Measurements from ENCODE around the gene YPEL5.

- no peak for TF ChIP-seq CTCF (IDR thresholded peaks at IDR 0.05)
- no peak for TF ChIP-seq POLR2AphosphoS5 (IDR thresholded peaks at IDR 0.05)
Observed at GRCh38 chr2:30148850-30149249, 2.0 kb downstream of the YPEL5 start.
